Measurements from ENCODE around the gene PLEKHG1. TPM values are rescaled to one million over a fixed set of nuclear protein-coding genes. Genes with fewer than 3 reads are reported as not detected.

The PLEKHG1 gene
- total RNA-seq, 1 donor from 2014 or later = 7.4 TPM

GRCh38 chr6:150601439-150601838, 1.8 kb downstream of the PLEKHG1 start:
- peak overlapping the region; percentile 86 for H3K4me3 ChIP-seq
- peaks cover 36% of the 10 kb centered on the region for H3K4me1 ChIP-seq
- no peaks in the 10 kb centered on the region for H3K36me3 ChIP-seq
- H3K9me3 ChIP-seq (replicated peaks) = no peaks in the 10 kb centered on the region
- DNase-seq = no peak
- peak overlapping the region; percentile 94 for H3K27ac ChIP-seq (replicated peaks)
- intact Hi-C loops (cut with micrococcal nuclease) = loop anchor here (10.0 kb wide), 1 partner anchor 213 kb away; no protein-coding TSS in a partner anchor
- peaks cover 12% of the 10 kb centered on the region for H3K27me3 ChIP-seq (ENCODE audit: low read depth)
- no peak for TF ChIP-seq CTCF (IDR thresholded peaks at IDR 0.05; ENCODE audit: borderline replicate concordance)

GRCh38 chr6:150603176-150603575, 3.5 kb downstream of the PLEKHG1 start:
- no peak for DNase-seq
- no peak for TF ChIP-seq CTCF (IDR thresholded peaks at IDR 0.05; ENCODE audit: borderline replicate concordance)
- no peak overlapping the region for H3K4me3 ChIP-seq
- intact Hi-C loops (cut with micrococcal nuclease) = loop anchor here (10.0 kb wide), 1 partner anchor 212 kb away; no protein-coding TSS in a partner anchor
- H3K4me1 ChIP-seq = peaks cover 52% of the 10 kb centered on the region
- peaks cover 12% of the 10 kb centered on the region for H3K27me3 ChIP-seq (ENCODE audit: low read depth)
- H3K9me3 ChIP-seq (replicated peaks) = no peaks in the 10 kb centered on the region
- no peaks in the 10 kb centered on the region for H3K36me3 ChIP-seq
- no peak overlapping the region for H3K27ac ChIP-seq (replicated peaks)

- DNase-seq = no peak
- intact Hi-C loops (cut with micrococcal nuclease) = loop anchor here (10.0 kb wide), 1 partner anchor 210 kb away; no protein-coding TSS in a partner anchor
- no peaks in the 10 kb centered on the region for H3K36me3 ChIP-seq
- H3K27ac ChIP-seq (replicated peaks) = no peak overlapping the region
- no peak overlapping the region for H3K4me3 ChIP-seq
- H3K9me3 ChIP-seq (replicated peaks) = no peaks in the 10 kb centered on the region
- peaks cover 12% of the 10 kb centered on the region for H3K27me3 ChIP-seq (ENCODE audit: low read depth)
- H3K4me1 ChIP-seq = peaks cover 57% of the 10 kb centered on the region
- TF ChIP-seq CTCF (IDR thresholded peaks at IDR 0.05; ENCODE audit: borderline replicate concordance) = no peak
These were observed 4.8 kb downstream of the PLEKHG1 start for GRCh38 chr6:150604467-150604866.

- no peak for TF ChIP-seq CTCF (IDR thresholded peaks at IDR 0.05; ENCODE audit: borderline replicate concordance)
- Histone ChIP-seq H3K36me3 (no peaks in the 10 kb centered on the region), H3K9me3 (replicated peaks) (no peaks in the 10 kb centered on the region), H3K27me3 (ENCODE audit: low read depth) (peaks cover 8% of the 10 kb centered on the region), H3K27ac (replicated peaks) (no peak overlapping the region), H3K4me3 (no peak overlapping the region), H3K4me1 (peaks cover 50% of the 10 kb centered on the region)
- intact Hi-C loops (cut with micrococcal nuclease) = loop anchor here (10.0 kb wide), 1 partner anchor 209 kb away; no protein-coding TSS in a partner anchor
- DNase-seq = no peak
These were observed 5.6 kb downstream of the PLEKHG1 start for GRCh38 chr6:150605333-150605732.

- DNase-seq = no peak
- Histone ChIP-seq H3K4me1 (peaks cover 47% of the 10 kb centered on the region), H3K9me3 (replicated peaks) (no peaks in the 10 kb centered on the region), H3K4me3 (no peak overlapping the region), H3K27me3 (ENCODE audit: low read depth) (peaks cover 8% of the 10 kb centered on the region), H3K36me3 (no peaks in the 10 kb centered on the region), H3K27ac (replicated peaks) (peak overlapping the region; percentile 28)
- TF ChIP-seq CTCF (IDR thresholded peaks at IDR 0.05; ENCODE audit: borderline replicate concordance) = no peak
- intact Hi-C loops (cut with micrococcal nuclease) = loop anchor here (10.0 kb wide), 1 partner anchor 209 kb away; no protein-coding TSS in a partner anchor
These were observed 6.5 kb downstream of the PLEKHG1 start for GRCh38 chr6:150606168-150606591.
